Spinal cord (tissue), 10 donors: Measurements from ENCODE around the gene MOXD1. TPM values are rescaled to one million over a fixed set of nuclear protein-coding genes. Genes with fewer than 3 reads are reported as not detected.

Experiments used
- DNase-seq, 6 donors: peaks; one replicate each; pipeline versions ENCODE4 v3.0.0 to v3.0.0-alpha.2; 2013 to 2015; ENCODE audit warnings: low spot score in 6 of 6, low read depth in 4 of 6
- H3K27ac ChIP-seq: one replicate; pipeline ENCODE4 v1.5.1; 2013; ENCODE audit warnings: low read depth, low read length, control low read depth
- H3K27me3 ChIP-seq: one replicate; pipeline ENCODE4 v1.6.1; 2013; ENCODE audit warnings: low read length; ENCODE audit not compliant: control insufficient read depth, insufficient read depth
- H3K36me3 ChIP-seq: one replicate; pipeline ENCODE4 v1.6.1; 2013; ENCODE audit warnings: low read length; ENCODE audit not compliant: control insufficient read depth, insufficient read depth
- H3K4me1 ChIP-seq: one replicate; pipeline ENCODE4 v1.6.1; 2013; ENCODE audit warnings: low read length; ENCODE audit not compliant: control insufficient read depth, insufficient read depth
- H3K4me3 ChIP-seq: one replicate; pipeline ENCODE4 v1.5.1; 2013; ENCODE audit warnings: low read depth, low read length, control low read depth
- H3K9me3 ChIP-seq: one replicate; pipeline ENCODE4 v1.6.1; 2013; ENCODE audit warnings: low read length; ENCODE audit not compliant: control insufficient read depth, insufficient read depth
- WGBS: methylation state at CpG from one replicate; pipeline ENCODE4 v1.1.5; 2013; ENCODE audit warnings: missing lambda C conversion rate; ENCODE audit not compliant: insufficient coverage; 5-methylcytosine and 5-hydroxymethylcytosine counted together
- polyA plus RNA-seq, 2 donors: library from polyadenylated mRNA; unstranded; fragments of 120-200 nt; gene quantifications; one replicate each; pipeline ENCODE4 v1.2.1, GENCODE V29; 2013; ENCODE audit not compliant: insufficient read length in 2 of 2
- total RNA-seq, 2 donors: library from RNA; depleted of rRNA in 1 of 2; stranded (reverse); fragments of 120-200 nt in 1 of 2; fragments of >200 nt in 1 of 2; gene quantifications; one replicate each; pipeline versions ENCODE4 v1.2.3 to v1.2.4, GENCODE V29; 2013 to 2014
- donor health status: healthy.

MOXD1 gene
- total and polyA plus RNA-seq, 4 donors: 11.4 to 32.9 (median 16.9) TPM

GRCh38 chr6:132390017-132390416, 11.3 kb downstream of the MOXD1 start:
- Histone ChIP-seq H3K4me1 (peaks cover 6% of the 10 kb centered on the region), H3K9me3 (peaks cover 6% of the 10 kb centered on the region), H3K36me3 (no peaks in the 10 kb centered on the region), H3K27me3 (peaks cover 2% of the 10 kb centered on the region), H3K4me3 (no peak overlapping the region), H3K27ac (peak overlapping the region; percentile 22)
- no peak for DNase-seq
- no CpG with 5 or more reads among the region's 4 CpGs for WGBS

DNA sequence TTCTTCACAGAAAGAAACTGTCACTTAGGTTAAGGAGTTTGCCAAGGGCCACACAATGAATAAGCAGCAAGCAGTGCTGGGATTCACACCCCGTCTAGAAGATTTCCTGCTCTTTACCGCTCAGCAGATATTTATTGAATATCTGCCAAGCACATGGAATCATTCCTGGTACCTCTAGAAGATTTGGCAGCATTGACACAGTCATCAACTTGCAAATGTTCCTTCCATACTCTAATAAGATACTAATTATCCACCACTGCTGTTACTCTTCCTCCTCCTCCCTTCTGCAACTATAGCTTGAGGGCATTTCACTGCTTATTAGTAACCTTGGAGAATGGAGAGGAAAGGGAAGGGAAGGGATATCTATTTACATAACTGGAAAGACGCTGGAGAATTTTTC, 13.0 kb downstream of the MOXD1 start:
- Histone ChIP-seq H3K27me3 (peaks cover 2% of the 10 kb centered on the region), H3K27ac (no peak overlapping the region), H3K36me3 (no peaks in the 10 kb centered on the region), H3K4me1 (peaks cover 6% of the 10 kb centered on the region), H3K9me3 (no peaks in the 10 kb centered on the region), H3K4me3 (no peak overlapping the region)
- 23% methylated on average over 2 of the region's 3 CpGs for WGBS
- DNase-seq: peak in 2 of 6 donors; percentile 46 to 59

DNA sequence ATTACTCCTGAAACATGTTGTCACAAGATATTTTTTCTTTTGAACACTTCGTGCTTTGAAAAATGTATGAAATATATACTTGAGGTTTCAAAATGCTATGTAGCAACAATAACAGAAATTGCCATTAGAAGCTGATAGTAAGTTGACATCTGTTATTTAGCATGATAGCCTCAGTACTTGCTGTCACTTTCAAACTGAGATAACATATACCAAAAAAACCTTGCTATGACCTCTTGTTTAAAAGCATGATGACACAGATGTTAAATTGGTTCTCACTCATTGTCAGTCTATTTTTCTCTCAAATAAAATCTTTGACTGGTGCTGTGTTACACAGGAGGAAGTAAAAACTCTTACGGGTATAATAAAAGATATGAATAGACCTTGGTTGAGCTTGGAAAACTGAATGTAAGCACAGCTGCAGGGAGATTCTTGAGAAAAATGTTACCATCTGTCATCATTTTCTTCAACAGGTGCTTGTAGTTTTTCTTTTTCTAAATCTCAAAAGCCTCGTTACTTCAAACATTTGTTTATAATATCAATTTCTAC, 18.6 kb downstream of the MOXD1 start:
- Histone ChIP-seq H3K4me3 (no peak overlapping the region), H3K9me3 (no peaks in the 10 kb centered on the region), H3K27me3 (no peaks in the 10 kb centered on the region), H3K27ac (no peak overlapping the region), H3K36me3 (no peaks in the 10 kb centered on the region), H3K4me1 (no peaks in the 10 kb centered on the region)
- WGBS: no CpG with 5 or more reads among the region's 3 CpGs
- DNase-seq: peak in 1 of 6 donors; percentile 57

- Histone ChIP-seq H3K27me3 (no peaks in the 10 kb centered on the region), H3K36me3 (no peaks in the 10 kb centered on the region), H3K4me3 (no peak overlapping the region), H3K4me1 (no peaks in the 10 kb centered on the region), H3K27ac (no peak overlapping the region), H3K9me3 (no peaks in the 10 kb centered on the region)
- no peak for DNase-seq
- 60% methylated on average over 1 of the region's 1 CpG for WGBS
Measured at GRCh38 chr6:132381381-132381780, 19.9 kb downstream of the MOXD1 start.

GRCh38 chr6:132380358-132381029, 20.8 kb downstream of the MOXD1 start:
- no CpG with 5 or more reads among the region's 3 CpGs for WGBS
- Histone ChIP-seq H3K4me3 (no peak overlapping the region), H3K36me3 (no peaks in the 10 kb centered on the region), H3K27ac (no peak overlapping the region), H3K27me3 (no peaks in the 10 kb centered on the region), H3K4me1 (no peaks in the 10 kb centered on the region), H3K9me3 (no peaks in the 10 kb centered on the region)
- DNase-seq: no peak

DNA sequence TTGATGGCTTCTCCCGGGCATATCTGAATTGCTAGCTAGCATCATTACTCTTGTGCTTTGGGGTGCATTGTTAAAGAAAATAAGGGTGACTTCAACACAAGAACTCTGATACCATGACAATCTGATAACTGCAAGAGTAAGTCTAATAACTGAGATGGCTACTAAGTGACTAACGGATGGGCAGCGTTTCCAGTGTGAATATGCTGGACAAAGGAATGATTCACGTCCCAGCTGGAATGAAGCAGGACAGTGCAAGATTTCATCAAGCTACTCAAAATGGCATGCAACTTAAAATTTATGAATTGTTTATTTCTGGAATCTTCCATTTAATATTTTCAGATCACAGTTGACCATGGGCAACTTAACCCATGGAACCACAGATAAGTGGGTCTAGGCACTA, 31.7 kb downstream of the MOXD1 start:
- no peak for DNase-seq
- no peaks in the 10 kb centered on the region for H3K36me3 ChIP-seq
- no peaks in the 10 kb centered on the region for H3K27me3 ChIP-seq
- H3K4me1 ChIP-seq: no peaks in the 10 kb centered on the region
- 37% methylated on average over 2 of the region's 4 CpGs for WGBS
- peak overlapping the region; percentile 58 for H3K27ac ChIP-seq
- H3K4me3 ChIP-seq: no peak overlapping the region
- H3K9me3 ChIP-seq: no peaks in the 10 kb centered on the region

DNA sequence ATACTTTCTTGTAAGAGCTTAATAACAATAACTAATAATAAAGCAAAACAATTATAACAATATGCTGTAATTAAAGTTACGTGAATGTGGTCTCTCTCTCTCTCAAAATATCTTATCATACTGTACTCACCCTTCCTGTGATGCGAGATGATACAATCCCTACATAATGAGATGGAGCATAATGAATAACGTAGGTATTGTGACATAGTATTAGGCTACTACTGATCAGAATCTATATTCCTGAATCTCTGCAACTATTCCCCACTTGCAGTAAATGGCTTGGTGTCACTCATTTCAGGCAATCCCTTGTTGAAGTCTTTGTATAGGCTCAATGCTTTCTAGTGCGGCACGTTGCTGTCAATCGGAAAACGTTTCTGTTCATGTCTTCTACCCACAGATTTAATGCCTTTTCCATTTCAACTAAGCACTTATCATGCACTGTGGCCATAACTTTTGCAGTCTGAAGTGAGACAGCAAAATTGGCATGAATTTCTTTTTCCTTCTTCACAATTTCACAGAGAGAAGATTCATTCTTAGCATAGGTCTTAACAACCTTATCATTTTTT, 32.3 kb downstream of the MOXD1 start:
- Histone ChIP-seq H3K27ac (peak overlapping the region; percentile 58), H3K36me3 (no peaks in the 10 kb centered on the region), H3K4me1 (no peaks in the 10 kb centered on the region), H3K4me3 (no peak overlapping the region), H3K27me3 (no peaks in the 10 kb centered on the region), H3K9me3 (no peaks in the 10 kb centered on the region)
- WGBS: 82% methylated on average over 4 of the region's 7 CpGs
- DNase-seq: no peak

GRCh38 chr6:132365281-132365907, 35.9 kb downstream of the MOXD1 start:
- DNase-seq: peak in 1 of 6 donors; percentile 37
- no peaks in the 10 kb centered on the region for H3K36me3 ChIP-seq
- no peaks in the 10 kb centered on the region for H3K27me3 ChIP-seq
- no peak overlapping the region for H3K4me3 ChIP-seq
- H3K9me3 ChIP-seq: no peaks in the 10 kb centered on the region
- no peaks in the 10 kb centered on the region for H3K4me1 ChIP-seq
- H3K27ac ChIP-seq: peak overlapping the region; percentile 27
- 16% methylated on average over 3 of the region's 4 CpGs for WGBS

- 75% methylated on average over 3 of the region's 5 CpGs for WGBS
Measured at GRCh38 chr6:132364306-132365074, 36.8 kb downstream of the MOXD1 start.

More at GRCh38 chr6:132364306-132365074, 36.8 kb downstream of the MOXD1 start:
- Histone ChIP-seq H3K27me3 (no peaks in the 10 kb centered on the region), H3K4me3 (no peak overlapping the region), H3K4me1 (no peaks in the 10 kb centered on the region), H3K36me3 (no peaks in the 10 kb centered on the region), H3K9me3 (no peaks in the 10 kb centered on the region), H3K27ac (no peak overlapping the region)
- no peak for DNase-seq
